Endodermal cell (in vitro differentiated cells): ENCODE data around the gene RNF123. TPM values are rescaled to one million over a fixed set of nuclear protein-coding genes. Genes with fewer than 3 reads are reported as not detected.

ENCODE experiments used
- DNase-seq: peaks from one replicate; pipeline ENCODE4 v3.0.0-alpha.2; 2017
- H3K27ac ChIP-seq: 2 replicates; pipeline ENCODE4 v1.5.1; 2013; ENCODE audit warnings: mild to moderate bottlenecking, low read depth, low read length, moderate library complexity
- H3K27me3 ChIP-seq: 2 replicates; pipeline ENCODE4 v1.6.1; 2013; ENCODE audit warnings: mild to moderate bottlenecking, low read length, moderate library complexity; ENCODE audit not compliant: insufficient read depth, control insufficient read depth, poor library complexity, severe bottlenecking
- H3K36me3 ChIP-seq: 2 replicates; pipeline ENCODE4 v1.7.0; 2013; ENCODE audit warnings: mild to moderate bottlenecking, low read length, moderate library complexity; ENCODE audit not compliant: control insufficient read depth, insufficient read depth
- H3K4me1 ChIP-seq: one replicate; pipeline ENCODE4 v1.7.0; 2013; ENCODE audit warnings: low read length; ENCODE audit not compliant: control insufficient read depth, insufficient read depth
- H3K4me3 ChIP-seq: 2 replicates; pipeline ENCODE4 v1.5.1; 2013; ENCODE audit warnings: mild to moderate bottlenecking, low read length, moderate library complexity
- H3K9ac ChIP-seq: 2 replicates; pipeline ENCODE4 v1.6.1; 2013; ENCODE audit warnings: mild to moderate bottlenecking, low read length, moderate library complexity; ENCODE audit not compliant: poor library complexity, severe bottlenecking; ENCODE audit errors: extremely low read depth
- H3K9me3 ChIP-seq: 2 replicates; pipeline ENCODE4 v1.6.1; 2013; ENCODE audit warnings: mild to moderate bottlenecking, low read length, moderate library complexity; ENCODE audit not compliant: control insufficient read depth
- H3K27ac Mint-ChIP-seq: 2 replicates; pipeline ENCODE4 v1.8.0; 2020; ENCODE audit warnings: mixed read lengths
- H3K27me3 Mint-ChIP-seq: 2 replicates; pipeline ENCODE4 v1.8.0; 2021; ENCODE audit warnings: mild to moderate bottlenecking, mixed read lengths; ENCODE audit not compliant: insufficient read depth
- H3K36me3 Mint-ChIP-seq: 2 replicates; pipeline ENCODE4 v1.8.0; 2020; ENCODE audit warnings: low read depth, mixed read lengths
- H3K4me1 Mint-ChIP-seq: 2 replicates; pipeline ENCODE4 v1.8.0; 2020; ENCODE audit warnings: mixed read lengths
- H3K4me3 Mint-ChIP-seq: 2 replicates; pipeline ENCODE4 v1.8.0; 2020; ENCODE audit warnings: mild to moderate bottlenecking, moderate library complexity, mixed read lengths
- H3K9me3 Mint-ChIP-seq: 2 replicates; pipeline ENCODE4 v1.8.0; 2020; ENCODE audit warnings: mild to moderate bottlenecking, mixed read lengths
- total RNA-seq, 2 donors: library from RNA; stranded (reverse); fragmentation: NEBNext Ultra II Directional in 1 of 2; extraction: Animal tissue kit (Norgen Biotek cat#: 25700) in 1 of 2; gene quantifications; 2 replicates in 1 of 2; 3 replicates in 1 of 2; pipeline ENCODE4 v1.2.1, GENCODE V29; 2021
- TF ChIP-seq, protein P1 (sequence below): fragments of 200-600 bp; sonication (generic); conservative IDR thresholded peaks from 2 replicates; pipeline ENCODE4 v1.5.0; 2021; ENCODE audit warnings: antibody characterized with exemption, mild to moderate bottlenecking

RNF123 gene
- total RNA-seq, 2 donors from 2014 or later = 47.3 to 47.6 TPM

- Histone ChIP-seq H3K27me3 (no peaks in the 10 kb centered on the region), H3K4me3 (no peak overlapping the region), H3K36me3 (peaks cover 45% of the 10 kb centered on the region), H3K4me1 (no peaks in the 10 kb centered on the region), H3K27ac (no peak overlapping the region), H3K9me3 (no peaks in the 10 kb centered on the region), H3K9ac (no peak overlapping the region)
- TF ChIP-seq, protein P1, sequence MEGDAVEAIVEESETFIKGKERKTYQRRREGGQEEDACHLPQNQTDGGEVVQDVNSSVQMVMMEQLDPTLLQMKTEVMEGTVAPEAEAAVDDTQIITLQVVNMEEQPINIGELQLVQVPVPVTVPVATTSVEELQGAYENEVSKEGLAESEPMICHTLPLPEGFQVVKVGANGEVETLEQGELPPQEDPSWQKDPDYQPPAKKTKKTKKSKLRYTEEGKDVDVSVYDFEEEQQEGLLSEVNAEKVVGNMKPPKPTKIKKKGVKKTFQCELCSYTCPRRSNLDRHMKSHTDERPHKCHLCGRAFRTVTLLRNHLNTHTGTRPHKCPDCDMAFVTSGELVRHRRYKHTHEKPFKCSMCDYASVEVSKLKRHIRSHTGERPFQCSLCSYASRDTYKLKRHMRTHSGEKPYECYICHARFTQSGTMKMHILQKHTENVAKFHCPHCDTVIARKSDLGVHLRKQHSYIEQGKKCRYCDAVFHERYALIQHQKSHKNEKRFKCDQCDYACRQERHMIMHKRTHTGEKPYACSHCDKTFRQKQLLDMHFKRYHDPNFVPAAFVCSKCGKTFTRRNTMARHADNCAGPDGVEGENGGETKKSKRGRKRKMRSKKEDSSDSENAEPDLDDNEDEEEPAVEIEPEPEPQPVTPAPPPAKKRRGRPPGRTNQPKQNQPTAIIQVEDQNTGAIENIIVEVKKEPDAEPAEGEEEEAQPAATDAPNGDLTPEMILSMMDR = no peak
- H3K4me1 Mint-ChIP-seq = no peaks in the 10 kb centered on the region
- no peaks in the 10 kb centered on the region for H3K9me3 Mint-ChIP-seq
- no peaks in the 10 kb centered on the region for H3K27me3 Mint-ChIP-seq
- H3K4me3 Mint-ChIP-seq = no peak overlapping the region
- H3K27ac Mint-ChIP-seq = no peak overlapping the region
- peaks cover 26% of the 10 kb centered on the region for H3K36me3 Mint-ChIP-seq
- no peak for DNase-seq
Measured at GRCh38 chr3:49769926-49770325, 80.6 kb downstream of the RNF123 start.

Other genes starting within 250 kb of the RNF123 start
- 100 to 1,000 TPM; 145 to 176 TPM for gene DAG1, start 219.3 kb upstream of the RNF123 start, total RNA-seq
- 1 to 10 TPM; 2.4 to 2.5 TPM for gene BSN, start 135.1 kb upstream of the RNF123 start, total RNA-seq
- 100 to 1,000 TPM; 188 to 216 TPM for gene APEH, start 15.2 kb upstream of the RNF123 start, total RNA-seq
- gene MST1, start 83 bp upstream of the RNF123 start, total RNA-seq = 10 to 100 TPM; 30.8 to 35.5 TPM
- 1 to 10 TPM; 1.4 to 3.0 TPM for gene AMIGO3, start 30.1 kb downstream of the RNF123 start, total RNA-seq
- 10 to 100 TPM; 35.5 to 38.2 TPM for gene GMPPB, start 34.4 kb downstream of the RNF123 start, total RNA-seq
- 10 to 100 TPM; 45.8 to 49.8 TPM for gene IP6K1, start 97.0 kb downstream of the RNF123 start, total RNA-seq
- gene CDHR4, start 110.3 kb downstream of the RNF123 start, total RNA-seq = not detected
- not detected for gene INKA1, start 113.7 kb downstream of the RNF123 start, total RNA-seq
- gene UBA7, start 124.4 kb downstream of the RNF123 start, total RNA-seq = 1 to 10 TPM; 1.0 to 3.4 TPM
- 10 to 100 TPM; 22.3 to 32.8 TPM for gene TRAIP, start 167.0 kb downstream of the RNF123 start, total RNA-seq
- gene CAMKV, start 180.3 kb downstream of the RNF123 start, total RNA-seq = 1 to 10 TPM in 1 of 2 donors, under 1 TPM in 1; 0.75 to 7.1 TPM
- 10 to 100 TPM in 1 of 2 donors, 1 to 10 TPM in 1; 6.8 to 11.2 TPM for gene MST1R, start 214.3 kb downstream of the RNF123 start, total RNA-seq
- 1 to 10 TPM; 4.1 to 6.2 TPM for gene MON1A, start 240.3 kb downstream of the RNF123 start, total RNA-seq